Subcutaneous abdominal adipose tissue (tissue), 5 donors: ENCODE measurements around the gene PCYT1A.
"Not testable (repeated sequence)": the region's sequence is repeated elsewhere in the genome, so short reads cannot be mapped to it uniquely, and the experiment has no call there.

Source experiments
- H3K27ac ChIP-seq: one replicate; pipeline ENCODE4 v1.7.0; 2013; ENCODE audit warnings: low read depth, mild to moderate bottlenecking, inconsistent platforms, low read length, moderate library complexity
- H3K27me3 ChIP-seq, 5 donors: one replicate each; pipeline ENCODE4 v1.7.0; 2013; ENCODE audit warnings: low read length in 5 of 5, inconsistent platforms in 1 of 5; ENCODE audit not compliant: control insufficient read depth in 5 of 5, insufficient read depth in 4 of 5
- H3K36me3 ChIP-seq, 5 donors: one replicate each; pipeline ENCODE4 v1.7.0; 2013; ENCODE audit warnings: low read length in 5 of 5; ENCODE audit not compliant: control insufficient read depth in 5 of 5, insufficient read depth in 5 of 5
- H3K4me1 ChIP-seq, 5 donors: one replicate each; pipeline ENCODE4 v1.7.0; 2013; ENCODE audit warnings: low read length in 5 of 5, mild to moderate bottlenecking in 3 of 5, moderate library complexity in 1 of 5; ENCODE audit not compliant: control insufficient read depth in 5 of 5, insufficient read depth in 5 of 5
- H3K4me3 ChIP-seq, 5 donors: one replicate each; pipeline ENCODE4 v1.7.0; 2013; ENCODE audit warnings: low read length in 5 of 5, low read depth in 1 of 5
- H3K9ac ChIP-seq, 5 donors: one replicate each; pipeline ENCODE4 v1.7.0; 2013; ENCODE audit warnings: low read length in 5 of 5, mild to moderate bottlenecking in 4 of 5, moderate library complexity in 3 of 5
- H3K9me3 ChIP-seq, 5 donors: one replicate each; pipeline ENCODE4 v1.7.0; 2013; ENCODE audit warnings: low read length in 5 of 5; ENCODE audit not compliant: control insufficient read depth in 5 of 5
- donor health status: healthy.
- donor health status: healthy.
- donor health status: healthy.
- donor health status: healthy.
- donor health status: healthy.

Gene PCYT1A

GRCh38 chr3:196184169-196184432, 103.4 kb downstream of the PCYT1A start:
- H3K36me3 ChIP-seq, H3K27ac ChIP-seq, H3K9ac ChIP-seq, H3K4me3 ChIP-seq, H3K27me3 ChIP-seq, H3K9me3 ChIP-seq: not testable (repeated sequence)
- H3K4me1 ChIP-seq = peaks cover 0 to 17% (median 9%) of the 10 kb centered on the region in 5 donors

GRCh38 chr3:196181127-196181546, 106.4 kb downstream of the PCYT1A start:
- no peak overlapping the region for H3K9ac ChIP-seq
- H3K4me3 ChIP-seq = no peak overlapping the region
- no peaks in the 10 kb centered on the region for H3K27me3 ChIP-seq
- H3K36me3 ChIP-seq = no peaks in the 10 kb centered on the region
- no peak overlapping the region for H3K27ac ChIP-seq
- H3K9me3 ChIP-seq = no peaks in the 10 kb centered on the region
- H3K4me1 ChIP-seq = peaks cover 0 to 20% (median 10%) of the 10 kb centered on the region in 5 donors

- Histone ChIP-seq H3K27me3 (no peaks in the 10 kb centered on the region), H3K4me1 (peaks cover 0 to 20% (median 10%) of the 10 kb centered on the region in 5 donors), H3K4me3 (no peak overlapping the region)
These were observed 107.2 kb downstream of the PCYT1A start for GRCh38 chr3:196180346-196180745.

More at GRCh38 chr3:196180346-196180745, 107.2 kb downstream of the PCYT1A start:
- no peaks in the 10 kb centered on the region for H3K9me3 ChIP-seq
- H3K9ac ChIP-seq = no peak overlapping the region
- H3K36me3 ChIP-seq = no peaks in the 10 kb centered on the region
- no peak overlapping the region for H3K27ac ChIP-seq
